Neural progenitor cell (in vitro differentiated cells): ENCODE results near the gene GLIS1.

Experiments used
- CTCF ChIP-seq: fragments of 200-600 bp; sonication (generic); IDR thresholded peaks from 2 replicates; pipeline ENCODE4 v1.5.1; 2017; ENCODE audit warnings: antibody characterized with exemption, mild to moderate bottlenecking
- EZH2phosphoT487 ChIP-seq: fragments of 200-600 bp; sonication (generic); IDR thresholded peaks from 2 replicates; pipeline ENCODE4 v1.6.1; 2017; ENCODE audit warnings: antibody characterized with exemption

- TF ChIP-seq CTCF (no peak), EZH2phosphoT487 (no peak)
Measured at GRCh38 chr1:53576381-53576801, 162.6 kb downstream of the GLIS1 start.
